Thyroid gland (tissue), 4 donors: ENCODE results near the gene GALM. TPM values are rescaled to one million over a fixed set of nuclear protein-coding genes. Genes with fewer than 3 reads are reported as not detected.

Experiments used
- DNase-seq, 2 donors: peaks; one replicate each; pipeline ENCODE4 v3.0.0-alpha.2; 2019
- H3K27ac ChIP-seq, 3 donors: fragments of 200-600 bp; sonication (generic); 1 replicate in 2 of 3; 2 replicates in 1 of 3; pipeline ENCODE4 v1.5.1; 2016 to 2019; ENCODE audit warnings: mild to moderate bottlenecking in 1 of 3, moderate library complexity in 1 of 3
- H3K27me3 ChIP-seq: fragments of 200-600 bp; sonication (generic); one replicate; pipeline ENCODE4 v1.5.1; 2019
- H3K36me3 ChIP-seq, 2 donors: fragments of 200-600 bp; sonication (generic); one replicate each; pipeline ENCODE4 v1.5.1; 2016 to 2019
- H3K4me1 ChIP-seq, 2 donors: fragments of 200-600 bp; sonication (generic); one replicate each; pipeline ENCODE4 v1.5.1; 2017 to 2019
- H3K4me3 ChIP-seq, 3 donors: fragments of 200-600 bp; sonication (generic); replicated peaks in 1 of 3; 1 replicate in 2 of 3; 2 replicates in 1 of 3; pipeline ENCODE4 v1.5.1; 2016; ENCODE audit warnings: mild to moderate bottlenecking in 1 of 3
- H3K9me3 ChIP-seq: fragments of 200-600 bp; sonication (generic); one replicate; pipeline ENCODE4 v1.5.1; 2017
- CTCF ChIP-seq, 6 experiments: fragments of 200-600 bp in 3 of 6; fragments of 450-650 bp in 3 of 6; sonication (generic) in 3 of 6; IDR thresholded peaks; one replicate each; pipeline ENCODE4 v1.5.1; 2016 to 2019; ENCODE audit warnings: antibody characterized with exemption in 6 of 6, mild to moderate bottlenecking in 2 of 6, inconsistent platforms in 1 of 6, moderate library complexity in 1 of 6
- POLR2A ChIP-seq, 2 donors: fragments of 450-650 bp; IDR thresholded peaks; one replicate each; pipeline ENCODE4 v1.6.1; 2017; ENCODE audit warnings: antibody characterized with exemption in 2 of 2, mild to moderate bottlenecking in 2 of 2, moderate library complexity in 1 of 2
- WGBS, 2 donors: methylation state at CpG; one replicate each; pipeline ENCODE4 v1.1.5; 2017; 5-methylcytosine and 5-hydroxymethylcytosine counted together
- intact Hi-C: fragments of 100-400 bp; cut with DNase I; formaldehyde crosslinking; loops from one replicate; pipeline ENCODE4 v1.15.1; 2023
- total RNA-seq, 4 donors: library from RNA; depleted of rRNA; stranded (reverse); fragments of >200 nt; gene quantifications; one replicate each; pipeline ENCODE4 v1.2.3, GENCODE V29; 2016

Gene GALM
- 10 to 100 TPM; 13.1 to 32.9 (median 25.8) TPM for total RNA-seq

- intact Hi-C loops, result loop anchor here (10.0 kb wide), 1 partner anchor 61 kb away; the partner anchor contains the start of gene HNRNPLL
- H3K9me3 ChIP-seq, result no peaks in the 10 kb centered on the region
- peak within 1 kb of the TSS; percentile 10 to 66 (median 33) for H3K4me3 ChIP-seq
- 1 to 3% methylated on average over 17 to 26 of the region's 26 CpGs for WGBS, 2 donors
- H3K27me3 ChIP-seq, result no peaks in the 10 kb centered on the region
- H3K27ac ChIP-seq, result peak within 1 kb of the TSS; percentile 3 to 82 (median 74)
- no peaks in the 10 kb centered on the region for H3K36me3 ChIP-seq
- TF ChIP-seq CTCF (IDR thresholded peaks at IDR 0.05) (peak in 1 of 6 experiments; percentile 29), POLR2A (IDR thresholded peaks at IDR 0.05) (peak in 1 of 2 donors; percentile 88)
- DNase-seq, result peak; percentile 89 to 92
- H3K4me1 ChIP-seq, result peaks cover 12 to 14% of the 10 kb centered on the region in 2 donors
Measured at GRCh38 chr2:38665854-38666555, at the start of gene GALM. Gene GALM (plus strand): TSS chr2:38666114. CDS start chr2:38666162, 48 bp downstream.

GRCh38 chr2:38617301-38617700, 48.6 kb upstream of the GALM start:
- Histone ChIP-seq H3K36me3 (no peaks in the 10 kb centered on the region), H3K4me3 (no peak overlapping the region), H3K27ac (no peak overlapping the region), H3K4me1 (peaks cover 5 to 19% of the 10 kb centered on the region in 2 donors), H3K9me3 (no peaks in the 10 kb centered on the region), H3K27me3 (no peaks in the 10 kb centered on the region)
- DNase-seq, result no peak
- TF ChIP-seq CTCF (IDR thresholded peaks at IDR 0.05) (no peak), POLR2A (IDR thresholded peaks at IDR 0.05) (no peak)
- WGBS, 2 donors, result 97 to 98% methylated on average over 3 of the region's 3 CpGs
- intact Hi-C loops, result no loop called here

- intact Hi-C loops, result no loop called here
Measured at GRCh38 chr2:38619458-38620164, 46.3 kb upstream of the GALM start.

GRCh38 chr2:38620282-38620977, 45.5 kb upstream of the GALM start:
- intact Hi-C loops, result no loop called here
- H3K4me3 ChIP-seq, result no peak overlapping the region

More at GRCh38 chr2:38619458-38620164, 46.3 kb upstream of the GALM start:
- DNase-seq, result no peak
- TF ChIP-seq CTCF (IDR thresholded peaks at IDR 0.05) (no peak), POLR2A (IDR thresholded peaks at IDR 0.05) (no peak)
- WGBS, 2 donors, result 66 to 73% methylated on average over 4 of the region's 4 CpGs
- Histone ChIP-seq H3K27ac (no peak overlapping the region), H3K4me1 (peaks cover 5 to 19% of the 10 kb centered on the region in 2 donors), H3K4me3 (no peak overlapping the region), H3K9me3 (no peaks in the 10 kb centered on the region), H3K27me3 (no peaks in the 10 kb centered on the region), H3K36me3 (no peaks in the 10 kb centered on the region)

More at GRCh38 chr2:38620282-38620977, 45.5 kb upstream of the GALM start:
- no peaks in the 10 kb centered on the region for H3K36me3 ChIP-seq
- H3K4me1 ChIP-seq, result peaks cover 5 to 19% of the 10 kb centered on the region in 2 donors
- no peak for TF ChIP-seq CTCF (IDR thresholded peaks at IDR 0.05)
- TF ChIP-seq POLR2A (IDR thresholded peaks at IDR 0.05), result no peak
- WGBS, 2 donors, result 41 to 42% methylated on average over 7 of the region's 7 CpGs
- DNase-seq, result no peak
- H3K27me3 ChIP-seq, result no peaks in the 10 kb centered on the region
- H3K9me3 ChIP-seq, result no peaks in the 10 kb centered on the region
- H3K27ac ChIP-seq, result no peak overlapping the region
